Activated CD8-positive, alpha-beta memory T cell treated with anti-CD3 and anti-CD28 coated beads, Interleukin-2, amount 50 U/mL, for 4 hours (primary cell): Measurements from ENCODE around the gene DUS1L.

Source experiments
- DNase-seq: peaks from one replicate; pipeline ENCODE4 v3.0.0-alpha.2; 2020

The DUS1L gene

GRCh38 chr17:82010575-82011525 lies 54.8 kb downstream of the DUS1L start:
- DNase-seq = no peak

GRCh38 chr17:82009413-82009812 lies 56.2 kb downstream of the DUS1L start:
- DNase-seq = no peak

GRCh38 chr17:82008941-82009405 lies 56.6 kb downstream of the DUS1L start:
- DNase-seq = no peak

- DNase-seq = no peak
Observed at GRCh38 chr17:82008258-82008940, 57.2 kb downstream of the DUS1L start.
